Measurements from ENCODE around the gene ZNF775.

GRCh38 chr7:150376560-150376959, 2.6 kb upstream of the ZNF775 start:
- TF ChIP-seq CTCF (IDR thresholded peaks at IDR 0.05) (no peak), ZFX (IDR thresholded peaks at IDR 0.05; ENCODE audit: borderline replicate concordance) (no peak)

All from 22Rv1 (cell line).